A549 (cell line): ENCODE results near the gene NT5E. TPM values are rescaled to one million over a fixed set of nuclear protein-coding genes. Genes with fewer than 3 reads are reported as not detected.

Experiments
- ATAC-seq, 2 experiments: fragments of 200-7000 bp in 1 of 2; fragments of >200 bp in 1 of 2; cut with Nextera tagmentation in 1 of 2; cut with Tn5 transposase in 1 of 2; 3 replicates each; pipeline versions ENCODE4 v1.8.0 to v1.9.1; 2018 to 2020; ENCODE audit warnings: mild to moderate bottlenecking in 1 of 2, moderate library complexity in 1 of 2
- CTCF ChIA-PET: fragments of 300-600 bp; sonication (Branson Sonifier 250); formaldehyde crosslinking; extraction: SDS; loops from one replicate; lab custom pipeline; 2021; ENCODE audit warnings: antibody characterized with exemption, inconsistent platforms; lab: Yijun Ruan, JAX
- POLR2A ChIA-PET: fragments of 350-600 bp; formaldehyde crosslinking; extraction: SDS; loops from one replicate; lab custom pipeline; 2021; ENCODE audit warnings: antibody characterized with exemption, inconsistent platforms; lab: Yijun Ruan, JAX
- DNase-seq, 2 experiments: peaks; one replicate each; pipeline versions ENCODE4 v3.0.0 to v3.0.0-alpha.2; 2011 to 2016; ENCODE audit warnings: low read depth in 1 of 2, low spot score in 1 of 2
- FAIRE-seq: peaks from 2 replicates; lab custom pipeline; 2011; peaks lifted over from hg19 to GRCh38; lab: Jason Lieb, UNC
- H3K27ac ChIP-seq, 2 experiments: fragments of >200 bp; sonication (Bioruptor Twin); formaldehyde crosslinking; 3 replicates each; pipeline ENCODE4 v1.5.1; 2016 to 2017
- H3K4me1 ChIP-seq: fragments of >200 bp; sonication (Bioruptor Twin); formaldehyde crosslinking; 3 replicates; pipeline ENCODE4 v1.6.1; 2016
- H3K4me2 ChIP-seq: fragments of >200 bp; sonication (Bioruptor Twin); formaldehyde crosslinking; 3 replicates; pipeline ENCODE4 v1.6.1; 2016
- H3K4me3 ChIP-seq: fragments of >200 bp; sonication (Bioruptor Twin); formaldehyde crosslinking; 3 replicates; pipeline ENCODE4 v1.5.1; 2016
- H3K9me3 ChIP-seq: fragments of >200 bp; sonication (Bioruptor Twin); formaldehyde crosslinking; 3 replicates; pipeline ENCODE4 v1.6.1; 2016
- ATOH8 ChIP-seq: fragments of 250-450 bp; sonication (Bioruptor Pico); IDR thresholded peaks from 2 replicates; pipeline ENCODE4 v1.5.0; 2020; ENCODE audit warnings: low read depth, mild to moderate bottlenecking, moderate library complexity
- CBX2 ChIP-seq: fragments of 200-600 bp; sonication (generic); IDR thresholded peaks from 2 replicates; pipeline ENCODE4 v1.6.1; 2016; ENCODE audit warnings: low read depth, mild to moderate bottlenecking, borderline replicate concordance
- CBX8 ChIP-seq: fragments of 200-600 bp; sonication (generic); IDR thresholded peaks from 2 replicates; pipeline ENCODE4 v1.6.1; 2016
- CEBPB ChIP-seq, 2 experiments: fragments of >200 bp in 1 of 2; sonication (Bioruptor Twin) in 1 of 2; formaldehyde crosslinking in 1 of 2; IDR thresholded peaks; 2 replicates each; pipeline ENCODE4 v1.6.1; 2012 to 2016
- FOSB ChIP-seq: fragments of 250-450 bp; sonication (Bioruptor Pico); IDR thresholded peaks from 2 replicates; pipeline ENCODE4 v1.5.0; 2020; ENCODE audit warnings: mild to moderate bottlenecking, moderate library complexity
- FOXS1 ChIP-seq: fragments of 250-450 bp; sonication (Bioruptor Pico); IDR thresholded peaks from 2 replicates; pipeline ENCODE4 v1.5.0; 2020; ENCODE audit warnings: mild to moderate bottlenecking, moderate library complexity
- HOXB13 ChIP-seq: fragments of 250-450 bp; sonication (Bioruptor Pico); IDR thresholded peaks from 2 replicates; pipeline ENCODE4 v1.5.0; 2020; ENCODE audit warnings: low read depth, mild to moderate bottlenecking, moderate library complexity
- JUNB ChIP-seq: fragments of >200 bp; sonication (Bioruptor Twin); formaldehyde crosslinking; IDR thresholded peaks from 2 replicates; pipeline ENCODE4 v1.6.1; 2016
- KDM5A ChIP-seq: fragments of 200-600 bp; sonication (generic); IDR thresholded peaks from 2 replicates; pipeline ENCODE4 v1.6.1; 2016; ENCODE audit warnings: antibody characterized with exemption, mild to moderate bottlenecking
- MAFK ChIP-seq: fragments of 450-650 bp; IDR thresholded peaks from 2 replicates; pipeline ENCODE4 v1.6.1; 2014; ENCODE audit not compliant: partially characterized antibody
- MAZ ChIP-seq: fragments of 150-350 bp; IDR thresholded peaks from 2 replicates; pipeline ENCODE4 v1.6.1; 2014; ENCODE audit warnings: antibody characterized with exemption, low read depth, low read length, borderline replicate concordance
- NPAS2 ChIP-seq: fragments of 250-450 bp; sonication (Bioruptor Pico); IDR thresholded peaks from 2 replicates; pipeline ENCODE4 v1.8.0; 2022; ENCODE audit warnings: mild to moderate bottlenecking, moderate library complexity, borderline replicate concordance
- RCOR1 ChIP-seq: fragments of 150-350 bp; IDR thresholded peaks from 2 replicates; pipeline ENCODE4 v1.6.1; 2014; ENCODE audit warnings: antibody characterized with exemption, low read length, low read depth
- REST ChIP-seq: fragments of 200-600 bp; sonication (generic); IDR thresholded peaks from 2 replicates; pipeline ENCODE4 v1.6.1; 2016; ENCODE audit warnings: antibody characterized with exemption, mild to moderate bottlenecking, moderate library complexity
- ZFP36 ChIP-seq: fragments of 450-650 bp; IDR thresholded peaks from 2 replicates; pipeline ENCODE4 v1.6.1; 2014; ENCODE audit warnings: borderline replicate concordance; ENCODE audit not compliant: partially characterized antibody
- whole genome bisulfite sequencing: methylation state at CpG from one replicate; pipeline ENCODE4 v1.1.6; 2017; ENCODE audit errors: missing lambda C conversion rate; 5-methylcytosine and 5-hydroxymethylcytosine counted together
- polyA plus RNA-seq, 4 experiments: library from polyadenylated mRNA; depleted of rRNA in 3 of 4; stranded (reverse); fragments of >200 nt; fragmentation: RNase III in 1 of 4; extraction: RNeasy Plus Mini Kit Qiagen cat#74134 plus additional on column Dnase treatment in 1 of 4; gene quantifications; 2 replicates in 3 of 4; 3 replicates in 1 of 4; pipeline ENCODE4 v1.2.3, GENCODE V29; 2011 to 2017
- TF ChIP-seq, protein P1 (sequence below): fragments of 150-350 bp; IDR thresholded peaks from 2 replicates; pipeline ENCODE4 v1.6.1; 2014; ENCODE audit warnings: low read depth, mild to moderate bottlenecking, low read length
- TF ChIP-seq, protein P2 (sequence below): fragments of >200 bp; sonication (Bioruptor Twin); formaldehyde crosslinking; IDR thresholded peaks from 3 replicates; pipeline ENCODE4 v1.6.1; 2016

Gene NT5E
- polyA plus RNA-seq, 2 of the 4 experiments (the other 2 are of a cell fraction) = 18.9 to 54.8 TPM

DNA sequence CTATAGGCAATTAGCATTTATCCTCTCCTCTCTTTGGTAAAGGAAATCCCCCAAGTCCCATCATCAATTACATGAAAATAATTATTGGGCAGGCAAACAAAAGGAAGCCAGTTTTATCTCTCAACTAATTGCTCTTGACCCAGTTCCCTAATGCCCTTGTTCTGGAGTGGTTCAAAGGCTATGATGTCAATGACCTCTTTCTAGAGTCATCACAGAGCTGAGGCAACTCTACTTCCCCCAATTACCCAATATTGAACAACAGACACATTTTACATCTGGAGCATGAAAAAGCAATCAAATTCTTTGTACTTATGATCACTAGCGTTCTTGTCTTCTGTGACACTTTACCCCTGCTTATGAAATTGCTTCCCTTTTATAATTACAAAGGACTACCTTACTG, 43.5 kb downstream of the NT5E start:
- no peak for DNase-seq
- no peak overlapping the region for H3K4me2 ChIP-seq
- no peaks in the 10 kb centered on the region for H3K4me1 ChIP-seq
- POLR2A ChIA-PET = no interaction called here
- CTCF ChIA-PET = interaction anchor here (1.1 to 2.9 kb wide), 4 partner anchors 10 to 138 kb away, joined by 3 to 13 read pairs (median 7); no protein-coding TSS in a partner anchor
- no peak overlapping the region for H3K4me3 ChIP-seq
- WGBS = 94% methylated on average over 1 of the region's 1 CpG
- peaks cover 8% of the 10 kb centered on the region; the same call in 1 of the 3 replicates for H3K9me3 ChIP-seq
- no peak for ATAC-seq
- no peak overlapping the region for H3K27ac ChIP-seq
- no peak for FAIRE-seq
- no peak for TF ChIP-seq CBX8
- TF ChIP-seq FOSB (CRISPR knock-in tag) = no peak
- TF ChIP-seq KDM5A = no peak
- TF ChIP-seq, protein P1, sequence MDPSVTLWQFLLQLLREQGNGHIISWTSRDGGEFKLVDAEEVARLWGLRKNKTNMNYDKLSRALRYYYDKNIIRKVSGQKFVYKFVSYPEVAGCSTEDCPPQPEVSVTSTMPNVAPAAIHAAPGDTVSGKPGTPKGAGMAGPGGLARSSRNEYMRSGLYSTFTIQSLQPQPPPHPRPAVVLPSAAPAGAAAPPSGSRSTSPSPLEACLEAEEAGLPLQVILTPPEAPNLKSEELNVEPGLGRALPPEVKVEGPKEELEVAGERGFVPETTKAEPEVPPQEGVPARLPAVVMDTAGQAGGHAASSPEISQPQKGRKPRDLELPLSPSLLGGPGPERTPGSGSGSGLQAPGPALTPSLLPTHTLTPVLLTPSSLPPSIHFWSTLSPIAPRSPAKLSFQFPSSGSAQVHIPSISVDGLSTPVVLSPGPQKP = no peak

DNA sequence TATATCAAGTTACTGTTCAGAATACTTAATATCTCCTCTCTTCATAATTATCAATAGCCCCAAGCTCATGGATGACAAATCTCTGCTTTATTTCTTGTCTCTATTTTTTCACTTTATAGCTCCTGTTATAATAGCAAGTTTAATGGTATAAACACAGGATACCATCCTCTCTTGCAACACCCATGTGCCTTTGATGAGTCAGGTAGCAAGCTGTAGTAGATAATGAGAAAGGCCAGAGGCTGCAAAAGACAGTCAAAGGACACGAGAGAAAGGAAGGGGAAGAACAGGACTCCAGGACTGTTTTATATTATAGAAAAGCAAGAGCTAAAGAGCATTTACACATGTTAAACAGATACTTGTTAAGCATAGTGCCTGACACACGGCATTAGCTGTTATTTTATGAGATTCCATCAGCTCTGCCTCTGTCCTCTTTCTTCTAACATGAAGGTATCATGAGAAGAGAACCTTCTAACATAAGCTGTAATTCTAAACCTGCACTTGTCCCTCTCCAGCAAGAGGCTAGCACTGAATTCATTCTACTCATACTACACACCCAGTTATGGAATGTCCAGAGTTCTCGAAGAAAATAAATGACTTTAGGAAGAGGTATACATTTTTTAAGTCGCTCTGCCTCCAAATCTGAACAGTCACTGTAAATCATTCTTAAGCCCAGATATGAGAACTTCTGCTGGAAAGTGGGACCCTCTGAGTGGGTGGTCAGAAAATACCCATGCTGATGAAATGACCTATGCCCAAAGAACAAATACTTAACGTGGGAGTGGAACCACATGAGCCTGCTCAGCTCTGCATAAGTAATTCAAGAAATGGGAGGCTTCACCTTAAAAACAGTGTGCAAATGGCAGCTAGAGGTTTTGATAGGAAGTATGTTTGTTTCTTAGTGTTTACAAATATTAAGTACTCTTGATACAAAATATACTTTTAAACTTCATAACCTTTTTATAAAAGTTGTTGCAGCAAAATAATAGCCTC, 45.0 kb downstream of the NT5E start:
- FAIRE-seq (no peak), ATAC-seq (no peak), DNase-seq (no peak)
- POLR2A ChIA-PET = no interaction called here
- 78% methylated on average over 5 of the region's 5 CpGs for WGBS
- Histone ChIP-seq H3K9me3 (peaks cover 8% of the 10 kb centered on the region; the same call in 1 of the 3 replicates), H3K4me3 (no peak overlapping the region), H3K4me1 (peaks cover 9% of the 10 kb centered on the region), H3K4me2 (no peak overlapping the region), H3K27ac (no peak overlapping the region)
- CTCF ChIA-PET = interaction anchor here (0.6 to 4.2 kb wide), 6 partner anchors 12 to 140 kb away, joined by 3 to 23 read pairs (median 4); no protein-coding TSS in a partner anchor
- TF ChIP-seq, protein P2, sequence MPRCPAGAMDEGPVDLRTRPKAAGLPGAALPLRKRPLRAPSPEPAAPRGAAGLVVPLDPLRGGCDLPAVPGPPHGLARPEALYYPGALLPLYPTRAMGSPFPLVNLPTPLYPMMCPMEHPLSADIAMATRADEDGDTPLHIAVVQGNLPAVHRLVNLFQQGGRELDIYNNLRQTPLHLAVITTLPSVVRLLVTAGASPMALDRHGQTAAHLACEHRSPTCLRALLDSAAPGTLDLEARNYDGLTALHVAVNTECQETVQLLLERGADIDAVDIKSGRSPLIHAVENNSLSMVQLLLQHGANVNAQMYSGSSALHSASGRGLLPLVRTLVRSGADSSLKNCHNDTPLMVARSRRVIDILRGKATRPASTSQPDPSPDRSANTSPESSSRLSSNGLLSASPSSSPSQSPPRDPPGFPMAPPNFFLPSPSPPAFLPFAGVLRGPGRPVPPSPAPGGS = no peak
- TF ChIP-seq CBX2 = no peak
- TF ChIP-seq MAZ = no peak
- no peak for TF ChIP-seq JUNB
- TF ChIP-seq CEBPB (IDR thresholded peaks at IDR 0.05) = no peak
- TF ChIP-seq MAFK = no peak
- no peak for TF ChIP-seq FOXS1 (CRISPR knock-in tag)
- TF ChIP-seq HOXB13 = no peak
- TF ChIP-seq NPAS2 (CRISPR knock-in tag) = no peak
- no peak for TF ChIP-seq KDM5A
- no peak for TF ChIP-seq ATOH8
- no peak for TF ChIP-seq REST
- no peak for TF ChIP-seq RCOR1
- TF ChIP-seq ZFP36 = no peak
- TF ChIP-seq, protein P1 = no peak
